Body of pancreas (tissue), 4 donors: ENCODE measurements around the gene ZNF586. TPM values are rescaled to one million over a fixed set of nuclear protein-coding genes. Genes with fewer than 3 reads are reported as not detected.
"Not testable (repeated sequence)": the region's sequence is repeated elsewhere in the genome, so short reads cannot be mapped to it uniquely, and the experiment has no call there.

Experiments
- ATAC-seq: fragments of 150-250 bp; one replicate; pipeline ENCODE4 v1.9.1; 2016
- DNase-seq, 4 donors: peaks; one replicate each; pipeline ENCODE4 v3.0.0-alpha.2; 2019
- H3K27ac ChIP-seq, 4 donors: fragments of 200-600 bp; sonication (generic); 1 replicate in 3 of 4; 2 replicates in 1 of 4; pipeline versions ENCODE4 v1.5.1 to v1.6.1; 2016 to 2019; ENCODE audit warnings: mild to moderate bottlenecking in 1 of 4, mixed read lengths in 1 of 4, moderate library complexity in 1 of 4
- H3K27me3 ChIP-seq, 2 donors: fragments of 200-600 bp; sonication (generic); one replicate each; pipeline ENCODE4 v1.6.0; 2016; ENCODE audit warnings: mild to moderate bottlenecking in 1 of 2
- H3K36me3 ChIP-seq, 2 donors: fragments of 200-600 bp; sonication (generic); replicated peaks in 1 of 2; 2 replicates each; pipeline ENCODE4 v1.5.1; 2016; ENCODE audit warnings: low read depth in 2 of 2; ENCODE audit not compliant: insufficient read depth in 1 of 2
- H3K4me1 ChIP-seq: fragments of 200-600 bp; sonication (generic); one replicate; pipeline ENCODE4 v1.6.0; 2016
- H3K4me3 ChIP-seq, 2 donors: fragments of 200-600 bp; sonication (generic); 1 replicate in 1 of 2; 2 replicates in 1 of 2; pipeline ENCODE4 v1.5.1; 2016 to 2019
- H3K9me3 ChIP-seq, 3 donors: fragments of 200-600 bp; sonication (generic); 1 replicate in 2 of 3; 2 replicates in 1 of 3; pipeline ENCODE4 v1.5.1; 2016
- CTCF ChIP-seq, 7 experiments: fragments of 450-650 bp in 4 of 7; fragments of 200-600 bp in 3 of 7; sonication (generic) in 3 of 7; IDR thresholded peaks; one replicate each; pipeline ENCODE4 v1.5.1; 2016 to 2019; ENCODE audit warnings: antibody characterized with exemption in 7 of 7
- POLR2A ChIP-seq, 3 donors: fragments of 450-650 bp; IDR thresholded peaks; one replicate each; pipeline ENCODE4 v1.6.1; 2016; ENCODE audit warnings: antibody characterized with exemption in 3 of 3, mild to moderate bottlenecking in 2 of 3
- WGBS, 2 donors: methylation state at CpG; one replicate each; pipeline ENCODE4 v1.1.5; 2017; 5-methylcytosine and 5-hydroxymethylcytosine counted together
- intact Hi-C: fragments of 100-400 bp; cut with DNase I; formaldehyde crosslinking; loops from one replicate; pipeline ENCODE4 v1.15.1; 2023
- total RNA-seq, 2 donors: library from RNA; depleted of rRNA; stranded (reverse); fragments of >200 nt; gene quantifications; one replicate each; pipeline ENCODE4 v1.1.0, GENCODE V29; 2016

The ZNF586 gene
- total RNA-seq, 2 donors from 2014 or later = 4.2 to 33.6 TPM

- Histone ChIP-seq H3K4me1 (no peaks in the 10 kb centered on the region), H3K4me3 (no peak overlapping the region), H3K27ac (no peak overlapping the region), H3K36me3 (no peaks in the 10 kb centered on the region), H3K27me3 (no peaks in the 10 kb centered on the region), H3K9me3 (peaks cover 0 to 41% (median 0%) of the 10 kb centered on the region in 3 donors)
- DNase-seq (no peak), ATAC-seq (no peak)
- TF ChIP-seq POLR2A (IDR thresholded peaks at IDR 0.05) (no peak), CTCF (IDR thresholded peaks at IDR 0.05) (no peak)
- intact Hi-C loops = no loop called here
Measured at GRCh38 chr19:57788114-57788692, 18.7 kb downstream of the ZNF586 start.

GRCh38 chr19:57789288-57789687 is 19.8 kb downstream of the ZNF586 start:
- Histone ChIP-seq H3K36me3 (no peaks in the 10 kb centered on the region), H3K9me3 (peaks cover 0 to 40% (median 0%) of the 10 kb centered on the region in 3 donors), H3K27ac (no peak overlapping the region), H3K4me1 (no peaks in the 10 kb centered on the region), H3K27me3 (no peaks in the 10 kb centered on the region), H3K4me3 (no peak overlapping the region)
- intact Hi-C loops = no loop called here
- ATAC-seq (no peak), DNase-seq (no peak)
- TF ChIP-seq POLR2A (IDR thresholded peaks at IDR 0.05) = no peak
- WGBS, 2 donors = 92 to 97% methylated on average over 4 of the region's 4 CpGs

GRCh38 chr19:57796580-57796979 is 27.1 kb downstream of the ZNF586 start:
- ATAC-seq, H3K27ac ChIP-seq, H3K36me3 ChIP-seq, DNase-seq, H3K4me3 ChIP-seq, H3K9me3 ChIP-seq, H3K27me3 ChIP-seq, H3K4me1 ChIP-seq, intact Hi-C loops: not testable (repeated sequence)
- WGBS, 2 donors = 83 to 89% methylated on average over 1 of the region's 1 CpG

GRCh38 chr19:57800696-57801095 is 31.2 kb downstream of the ZNF586 start:
- TF ChIP-seq CTCF (IDR thresholded peaks at IDR 0.05) = no peak
- TF ChIP-seq POLR2A (IDR thresholded peaks at IDR 0.05) = no peak
- intact Hi-C loops = no loop called here
- no peak for ATAC-seq
- WGBS, 2 donors = 77 to 92% methylated on average over 5 of the region's 5 CpGs
- Histone ChIP-seq H3K27me3 (no peaks in the 10 kb centered on the region), H3K36me3 (no peaks in the 10 kb centered on the region), H3K27ac (no peak overlapping the region), H3K4me3 (no peak overlapping the region), H3K4me1 (peaks cover 9% of the 10 kb centered on the region), H3K9me3 (no peaks in the 10 kb centered on the region)
- no peak for DNase-seq

GRCh38 chr19:57802269-57802668 is 32.8 kb downstream of the ZNF586 start:
- H3K27me3 ChIP-seq = no peaks in the 10 kb centered on the region
- no peak overlapping the region for H3K27ac ChIP-seq
- ATAC-seq (no peak), DNase-seq (no peak)
- H3K9me3 ChIP-seq = no peaks in the 10 kb centered on the region
- peaks cover 15% of the 10 kb centered on the region for H3K4me1 ChIP-seq
- 87 to 92% methylated on average over 4 of the region's 4 CpGs for WGBS, 2 donors
- no peak overlapping the region for H3K4me3 ChIP-seq
- TF ChIP-seq CTCF (IDR thresholded peaks at IDR 0.05) (no peak), POLR2A (IDR thresholded peaks at IDR 0.05) (no peak)
- intact Hi-C loops = no loop called here
- no peaks in the 10 kb centered on the region for H3K36me3 ChIP-seq

- intact Hi-C loops = no loop called here
- DNase-seq (no peak), ATAC-seq (no peak)
- Histone ChIP-seq H3K36me3 (peaks cover 0 to 2% of the 10 kb centered on the region in 2 donors), H3K27me3 (no peaks in the 10 kb centered on the region), H3K4me1 (peaks cover 15% of the 10 kb centered on the region), H3K4me3 (peak overlapping the region in 1 of 2 donors; percentile 13), H3K27ac (peak overlapping the region in 3 of 4 donors; percentile 66 to 86 (median 68)), H3K9me3 (no peaks in the 10 kb centered on the region)
- TF ChIP-seq POLR2A (IDR thresholded peaks at IDR 0.05) (no peak), CTCF (IDR thresholded peaks at IDR 0.05) (no peak)
- 24 to 48% methylated on average over 6 of the region's 6 CpGs for WGBS, 2 donors
Measured at GRCh38 chr19:57803265-57803593, 33.8 kb downstream of the ZNF586 start.
